ENCODE measurements around the gene HOOK2. TPM values are rescaled to one million over a fixed set of nuclear protein-coding genes. Genes with fewer than 3 reads are reported as not detected.
"Not testable (repeated sequence)": the region's sequence is repeated elsewhere in the genome, so short reads cannot be mapped to it uniquely, and the experiment has no call there.

HOOK2 gene
- total RNA-seq: 10 to 100 TPM; 13.5 to 24.1 (median 14.6) TPM

GRCh38 chr19:12774588-12775555, at the start of gene HOOK2:
Gene HOOK2 (minus strand): TSS chr19:12775552. CDS start chr19:12775449, 103 bp downstream.
- ATAC-seq: no peak
- H3K4me1 ChIP-seq: peaks cover 0 to 37% (median 16%) of the 10 kb centered on the region in 3 donors

GRCh38 chr19:12821761-12822160, 46.4 kb upstream of the HOOK2 start:
- no peaks in the 10 kb centered on the region for H3K36me3 ChIP-seq
- H3K27me3 ChIP-seq: peaks cover 35% of the 10 kb centered on the region
- no peak for ATAC-seq
- no peak for TF ChIP-seq CTCF (IDR thresholded peaks at IDR 0.05)
- no peak for TF ChIP-seq POLR2AphosphoS5 (IDR thresholded peaks at IDR 0.05)
- no peak for TF ChIP-seq EP300 (IDR thresholded peaks at IDR 0.05)
- no peak for TF ChIP-seq POLR2A (IDR thresholded peaks at IDR 0.05)
- H3K9me3 ChIP-seq: peaks cover 0 to 10% (median 0%) of the 10 kb centered on the region in 3 donors
- 50 to 88% methylated on average over 1 to 2 of the region's 2 CpGs for WGBS, 2 donors (ENCODE audit: low coverage in 1 of 2)
- no peak overlapping the region for H3K27ac ChIP-seq
- peaks cover 0 to 6% (median 0%) of the 10 kb centered on the region in 3 donors for H3K4me1 ChIP-seq
- no peak overlapping the region for H3K4me3 ChIP-seq

More at GRCh38 chr19:12774588-12775555, at the start of gene HOOK2:
- 40% methylated on average over 1 of the region's 58 CpGs; no CpG with 5 or more reads in 1 of the 2 donors for WGBS, 2 donors (ENCODE audit: low coverage in 1 of 2)
- Histone ChIP-seq H3K9me3 (no peaks in the 10 kb centered on the region), H3K27me3 (no peaks in the 10 kb centered on the region), H3K36me3 (peaks cover 0 to 9% of the 10 kb centered on the region in 2 donors), H3K27ac (peak within 1 kb of the TSS in 3 of 4 donors; percentile 78 to 99 (median 98)), H3K4me3 (peak within 1 kb of the TSS; percentile 41 to 78)
- TF ChIP-seq POLR2A (IDR thresholded peaks at IDR 0.05) (peak in 1 of 2 donors; percentile 26), POLR2AphosphoS5 (IDR thresholded peaks at IDR 0.05) (no peak)

- 91 to 93% methylated on average over 3 to 11 of the region's 11 CpGs for WGBS, 2 donors (ENCODE audit: low coverage in 1 of 2)
- H3K4me1 ChIP-seq, ATAC-seq, H3K27ac ChIP-seq, H3K27me3 ChIP-seq, H3K9me3 ChIP-seq, H3K4me3 ChIP-seq: not testable (repeated sequence)
- H3K36me3 ChIP-seq: peaks cover 0 to 20% of the 10 kb centered on the region in 2 donors
Measured at GRCh38 chr19:12817810-12818209, 42.5 kb upstream of the HOOK2 start.

- WGBS, 2 donors (ENCODE audit: low coverage in 1 of 2): 80 to 87% methylated on average over 3 to 5 of the region's 6 CpGs
- not testable (repeated sequence) for H3K4me1 ChIP-seq, H3K9me3 ChIP-seq, H3K4me3 ChIP-seq, H3K27me3 ChIP-seq, H3K27ac ChIP-seq, ATAC-seq
- peaks cover 0 to 26% of the 10 kb centered on the region in 2 donors for H3K36me3 ChIP-seq
Measured at GRCh38 chr19:12817188-12817587, 41.8 kb upstream of the HOOK2 start.

GRCh38 chr19:12815088-12815487, 39.7 kb upstream of the HOOK2 start:
- Histone ChIP-seq H3K9me3 (no peaks in the 10 kb centered on the region), H3K27ac (no peak overlapping the region), H3K36me3 (peaks cover 0 to 39% of the 10 kb centered on the region in 2 donors), H3K27me3 (no peaks in the 10 kb centered on the region), H3K4me1 (no peaks in the 10 kb centered on the region), H3K4me3 (no peak overlapping the region)
- TF ChIP-seq POLR2A (IDR thresholded peaks at IDR 0.05): no peak
- no peak for TF ChIP-seq POLR2AphosphoS5 (IDR thresholded peaks at IDR 0.05)
- TF ChIP-seq EP300 (IDR thresholded peaks at IDR 0.05): no peak
- no peak for TF ChIP-seq CTCF (IDR thresholded peaks at IDR 0.05)
- 92 to 100% methylated on average over 1 to 5 of the region's 7 CpGs for WGBS, 2 donors (ENCODE audit: low coverage in 1 of 2)
- ATAC-seq: no peak

- Histone ChIP-seq H3K4me3 (peak within 1 kb of the TSS; percentile 25 to 59), H3K27ac (peak within 1 kb of the TSS in 3 of 4 donors; percentile 72 to 82 (median 79)), H3K9me3 (no peaks in the 10 kb centered on the region), H3K4me1 (peaks cover 0 to 29% (median 13%) of the 10 kb centered on the region in 3 donors), H3K27me3 (no peaks in the 10 kb centered on the region), H3K36me3 (peaks cover 0 to 8% of the 10 kb centered on the region in 2 donors)
- peak; percentile 91 for ATAC-seq
- TF ChIP-seq POLR2AphosphoS5 (IDR thresholded peaks at IDR 0.05): peak; percentile 39
- TF ChIP-seq CTCF (IDR thresholded peaks at IDR 0.05): peak in 3 of 4 experiments; percentile 12 to 37 (median 22)
- TF ChIP-seq EP300 (IDR thresholded peaks at IDR 0.05): no peak
- WGBS, 2 donors (ENCODE audit: low coverage in 1 of 2): 0 to 34% methylated on average over 1 to 6 of the region's 66 CpGs
Measured at GRCh38 chr19:12806242-12807081, 31.1 kb upstream of the HOOK2 start, which contains the start of gene RNASEH2A. Gene RNASEH2A (plus strand): TSS chr19:12806584. CDS start chr19:12806674, 90 bp downstream.

All from gastroesophageal sphincter (tissue), 4 donors.